CD14-positive monocyte (primary cell): Measurements from ENCODE around the gene CALM1. TPM values are rescaled to one million over a fixed set of nuclear protein-coding genes. Genes with fewer than 3 reads are reported as not detected.
A peak's percentile ranks its signal among the peaks of the same experiment; 100 is the strongest.

Experiments used
- DNase-seq, 3 donors: peaks; one replicate each; pipeline ENCODE4 v3.0.0-alpha.2; 2011 to 2022
- H2AFZ ChIP-seq: 2 replicates; pipeline ENCODE4 v1.6.0; 2012; ENCODE audit warnings: mild to moderate bottlenecking, low read depth, low read length, inconsistent platforms; ENCODE audit not compliant: insufficient read depth, poor library complexity, severe bottlenecking
- H3K27ac ChIP-seq, 2 donors: 1 replicate in 1 of 2; 2 replicates in 1 of 2; pipeline ENCODE4 v1.5.1; 2012 to 2013; ENCODE audit warnings: low read length in 2 of 2, control low read depth in 1 of 2, inconsistent platforms in 1 of 2, low read depth in 1 of 2, mild to moderate bottlenecking in 1 of 2
- H3K27me3 ChIP-seq, 2 donors: one replicate each; pipeline versions ENCODE4 v1.6.0 to v1.6.1; 2011 to 2013; ENCODE audit warnings: low read length in 2 of 2; ENCODE audit not compliant: control insufficient read depth in 2 of 2, insufficient read depth in 2 of 2
- H3K36me3 ChIP-seq, 2 donors: replicated peaks in 1 of 2; 1 replicate in 1 of 2; 2 replicates in 1 of 2; pipeline versions ENCODE4 v1.5.1 to v1.6.1; 2012 to 2013; ENCODE audit warnings: low read length in 2 of 2, control low read depth in 1 of 2, inconsistent platforms in 1 of 2, mild to moderate bottlenecking in 1 of 2; ENCODE audit not compliant: insufficient read depth in 2 of 2, control insufficient read depth in 1 of 2
- H3K4me1 ChIP-seq, 2 donors: 1 replicate in 1 of 2; 2 replicates in 1 of 2; pipeline versions ENCODE4 v1.5.1 to v1.6.1; 2012 to 2013; ENCODE audit warnings: low read length in 2 of 2, control low read depth in 1 of 2, inconsistent platforms in 1 of 2, mild to moderate bottlenecking in 1 of 2, moderate library complexity in 1 of 2; ENCODE audit not compliant: insufficient read depth in 2 of 2, control insufficient read depth in 1 of 2
- H3K4me2 ChIP-seq: replicated peaks from 2 replicates; pipeline ENCODE3; 2012; ENCODE audit warnings: low read length, moderate library complexity, mild to moderate bottlenecking; ENCODE audit not compliant: poor library complexity, severe bottlenecking; ENCODE audit errors: extremely low read depth
- H3K4me3 ChIP-seq, 3 experiments: fragments of 200-600 bp in 1 of 3; sonication (generic) in 1 of 3; replicated peaks in 1 of 3; 1 replicate in 2 of 3; 2 replicates in 1 of 3; pipeline ENCODE4 v1.5.1; 2011 to 2013; ENCODE audit warnings: low read length in 3 of 3, mild to moderate bottlenecking in 3 of 3, control low read depth in 2 of 3, low read depth in 2 of 3, inconsistent platforms in 1 of 3, moderate library complexity in 1 of 3
- H3K79me2 ChIP-seq: 2 replicates; pipeline ENCODE4 v1.6.0; 2012; ENCODE audit warnings: mild to moderate bottlenecking, control low read depth, inconsistent platforms, low read length, moderate library complexity; ENCODE audit not compliant: insufficient read depth
- H3K9ac ChIP-seq: 2 replicates; pipeline ENCODE4 v1.6.0; 2017; ENCODE audit warnings: low read length, mild to moderate bottlenecking; ENCODE audit not compliant: insufficient read depth, poor library complexity, severe bottlenecking
- H3K9me3 ChIP-seq, 2 donors: replicated peaks in 1 of 2; 1 replicate in 1 of 2; 2 replicates in 1 of 2; pipeline versions ENCODE4 v1.5.1 to v1.6.1; 2012 to 2013; ENCODE audit warnings: low read length in 2 of 2, control low read depth in 1 of 2; ENCODE audit not compliant: control insufficient read depth in 1 of 2, insufficient read depth in 1 of 2
- H4K20me1 ChIP-seq: 2 replicates; pipeline ENCODE4 v1.6.0; 2012; ENCODE audit warnings: mild to moderate bottlenecking, low read length, control low read depth, moderate library complexity; ENCODE audit not compliant: insufficient read depth
- H3K27ac Mint-ChIP-seq, 7 donors: one replicate each; pipeline ENCODE4 v1.8.0; 2020; ENCODE audit warnings: mild to moderate bottlenecking in 7 of 7, mixed read lengths in 7 of 7, moderate library complexity in 6 of 7, inconsistent platforms in 2 of 7
- H3K27me3 Mint-ChIP-seq, 3 donors: one replicate each; pipeline ENCODE4 v1.8.0; 2021 to 2022; ENCODE audit warnings: low read depth in 3 of 3, mild to moderate bottlenecking in 3 of 3, mixed read lengths in 3 of 3, moderate library complexity in 3 of 3, inconsistent platforms in 1 of 3
- H3K36me3 Mint-ChIP-seq, 2 donors: one replicate each; pipeline ENCODE4 v1.8.0; 2020; ENCODE audit warnings: mixed read lengths in 2 of 2, inconsistent platforms in 1 of 2, mild to moderate bottlenecking in 1 of 2
- H3K4me1 Mint-ChIP-seq: one replicate; pipeline ENCODE4 v1.8.0; 2020; ENCODE audit warnings: mild to moderate bottlenecking, mixed read lengths
- H3K4me3 Mint-ChIP-seq, 2 donors: one replicate each; pipeline ENCODE4 v1.8.0; 2020; ENCODE audit warnings: mild to moderate bottlenecking in 2 of 2, mixed read lengths in 2 of 2, moderate library complexity in 1 of 2
- H3K9me3 Mint-ChIP-seq, 7 donors: one replicate each; pipeline ENCODE4 v1.8.0; 2020 to 2022; ENCODE audit warnings: mixed read lengths in 7 of 7, mild to moderate bottlenecking in 6 of 7, moderate library complexity in 6 of 7, inconsistent platforms in 2 of 7
- WGBS: methylation state at CpG from one replicate; pipeline ENCODE4 v1.1.5; 2013; ENCODE audit warnings: missing lambda C conversion rate; ENCODE audit not compliant: insufficient coverage; 5-methylcytosine and 5-hydroxymethylcytosine counted together
- intact Hi-C, 2 donors: fragments of 100-400 bp; cut with micrococcal nuclease; formaldehyde crosslinking; loops; one replicate each; pipeline versions ENCODE4 v1.15.0 to v1.15.1; 2023
- polyA plus RNA-seq, 3 donors: library from polyadenylated mRNA; depleted of rRNA in 1 of 3; unstranded in 2 of 3; stranded (reverse) in 1 of 3; fragments of 300-500 nt in 2 of 3; fragments of >200 nt in 1 of 3; fragmentation: Illumina TruSeq in 2 of 3; gene quantifications; 1 replicate in 2 of 3; 2 replicates in 1 of 3; pipeline ENCODE4 v1.2.3, GENCODE V29; 2012 to 2021
- TF ChIP-seq, protein P1 (sequence below): fragments of 200-600 bp; IDR thresholded peaks from one replicate; pipeline ENCODE4 v1.8.0; 2022; ENCODE audit warnings: antibody characterized with exemption, mild to moderate bottlenecking

CALM1 gene
- polyA plus RNA-seq, 3 donors = 277 to 912 (median 906) TPM

DNA sequence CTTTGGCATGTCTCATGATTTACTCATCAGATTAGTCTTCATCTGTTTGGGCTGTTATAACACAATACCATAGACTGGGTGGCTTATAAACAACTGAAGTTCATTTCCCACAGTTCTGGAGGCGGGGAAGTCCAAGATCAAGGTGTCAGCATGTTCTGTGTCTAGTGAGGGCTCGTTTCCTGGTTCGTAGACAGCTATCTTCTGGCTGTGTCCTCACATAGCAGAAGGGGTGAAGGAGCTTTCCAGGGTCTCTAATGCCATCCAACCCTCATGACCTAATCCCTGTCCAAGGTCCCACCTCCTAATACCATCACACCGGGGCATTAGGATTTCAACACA lies 34.3 kb upstream of the CALM1 start:
- Mint-ChIP-seq H3K9me3 (peaks cover 0 to 1% (median 0%) of the 10 kb centered on the region in 7 donors), H3K4me1 (no peaks in the 10 kb centered on the region), H3K27me3 (peaks cover 9 to 13% (median 12%) of the 10 kb centered on the region in 3 donors), H3K36me3 (no peaks in the 10 kb centered on the region), H3K27ac (no peak overlapping the region), H3K4me3 (no peak overlapping the region)
- Histone ChIP-seq H4K20me1 (no peaks in the 10 kb centered on the region), H3K4me3 (no peak overlapping the region), H3K27ac (no peak overlapping the region), H2AFZ (no peak overlapping the region), H3K27me3 (no peaks in the 10 kb centered on the region), H3K36me3 (no peaks in the 10 kb centered on the region), H3K79me2 (no peaks in the 10 kb centered on the region), H3K4me1 (no peaks in the 10 kb centered on the region), H3K9ac (no peak overlapping the region), H3K9me3 (no peaks in the 10 kb centered on the region), H3K4me2 (no peak overlapping the region)
- no peak for DNase-seq
- 100% methylated on average over 3 of the region's 4 CpGs for WGBS
- intact Hi-C loops = no loop called here
- TF ChIP-seq, protein P1, sequence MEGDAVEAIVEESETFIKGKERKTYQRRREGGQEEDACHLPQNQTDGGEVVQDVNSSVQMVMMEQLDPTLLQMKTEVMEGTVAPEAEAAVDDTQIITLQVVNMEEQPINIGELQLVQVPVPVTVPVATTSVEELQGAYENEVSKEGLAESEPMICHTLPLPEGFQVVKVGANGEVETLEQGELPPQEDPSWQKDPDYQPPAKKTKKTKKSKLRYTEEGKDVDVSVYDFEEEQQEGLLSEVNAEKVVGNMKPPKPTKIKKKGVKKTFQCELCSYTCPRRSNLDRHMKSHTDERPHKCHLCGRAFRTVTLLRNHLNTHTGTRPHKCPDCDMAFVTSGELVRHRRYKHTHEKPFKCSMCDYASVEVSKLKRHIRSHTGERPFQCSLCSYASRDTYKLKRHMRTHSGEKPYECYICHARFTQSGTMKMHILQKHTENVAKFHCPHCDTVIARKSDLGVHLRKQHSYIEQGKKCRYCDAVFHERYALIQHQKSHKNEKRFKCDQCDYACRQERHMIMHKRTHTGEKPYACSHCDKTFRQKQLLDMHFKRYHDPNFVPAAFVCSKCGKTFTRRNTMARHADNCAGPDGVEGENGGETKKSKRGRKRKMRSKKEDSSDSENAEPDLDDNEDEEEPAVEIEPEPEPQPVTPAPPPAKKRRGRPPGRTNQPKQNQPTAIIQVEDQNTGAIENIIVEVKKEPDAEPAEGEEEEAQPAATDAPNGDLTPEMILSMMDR = no peak

DNA sequence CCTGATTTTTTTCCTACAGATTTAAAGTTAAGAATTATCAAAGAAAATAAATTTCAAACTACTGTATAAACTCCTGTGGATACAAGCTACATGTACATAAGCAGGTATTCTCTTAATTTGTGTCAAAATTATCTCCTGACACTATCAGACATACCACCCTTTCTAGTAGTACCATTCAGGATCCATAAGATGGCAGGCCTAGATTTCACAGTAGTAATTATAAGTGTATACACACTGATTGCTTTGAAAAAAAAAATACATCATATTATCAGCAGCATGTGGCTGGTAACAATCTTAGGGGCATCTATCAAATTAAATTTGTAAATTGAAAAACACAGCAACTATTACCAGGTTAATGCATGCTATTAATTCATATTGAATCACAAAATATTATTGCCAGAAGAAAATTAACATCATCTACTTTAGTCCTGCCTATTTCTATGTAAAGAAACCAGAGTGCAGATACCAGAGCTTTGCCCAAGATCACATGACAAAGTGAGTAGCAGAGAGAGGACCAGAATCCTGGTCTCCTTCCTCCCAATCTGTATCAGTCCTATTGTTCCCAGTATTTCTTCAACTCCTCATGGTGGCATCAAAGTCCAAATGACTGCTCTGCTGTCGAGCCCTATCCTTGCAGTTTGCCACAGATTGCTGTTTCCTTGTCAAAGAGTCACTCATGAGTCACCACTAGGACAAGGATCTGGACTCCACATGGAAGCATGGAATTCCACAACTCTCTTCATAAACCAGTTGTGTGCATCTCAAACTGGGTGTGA lies 27.7 kb upstream of the CALM1 start:
- Histone ChIP-seq H3K27me3 (no peaks in the 10 kb centered on the region), H3K4me1 (no peaks in the 10 kb centered on the region), H2AFZ (no peak overlapping the region), H3K4me3 (no peak overlapping the region), H3K4me2 (no peak overlapping the region), H3K36me3 (no peaks in the 10 kb centered on the region), H3K9me3 (no peaks in the 10 kb centered on the region), H4K20me1 (no peaks in the 10 kb centered on the region), H3K79me2 (no peaks in the 10 kb centered on the region), H3K9ac (no peak overlapping the region), H3K27ac (no peak overlapping the region)
- H3K27ac Mint-ChIP-seq = peak overlapping the region in 1 of 7 donors; percentile 32
- H3K9me3 Mint-ChIP-seq = peaks cover 0 to 3% (median 0%) of the 10 kb centered on the region in 7 donors
- no peaks in the 10 kb centered on the region for H3K4me1 Mint-ChIP-seq
- no peak for DNase-seq
- 86% methylated on average over 1 of the region's 1 CpG for WGBS
- H3K4me3 Mint-ChIP-seq = no peak overlapping the region
- H3K36me3 Mint-ChIP-seq = no peaks in the 10 kb centered on the region
- TF ChIP-seq, protein P1 = no peak
- H3K27me3 Mint-ChIP-seq = peaks cover 0 to 3% (median 2%) of the 10 kb centered on the region in 3 donors
- intact Hi-C loops = no loop called here
